Activated CD4-positive, alpha-beta T cell treated with anti-CD3 and anti-CD28 coated beads, Interleukin-2, amount 10 ng/mL, durations not matched to agents 7 days and 5 days (primary cell): ENCODE measurements around the gene GPR22. TPM values are rescaled to one million over a fixed set of nuclear protein-coding genes. Genes with fewer than 3 reads are reported as not detected.

Experiments
- total RNA-seq, 2 experiments: library from RNA; stranded (reverse); gene quantifications; one replicate each; pipeline ENCODE4 v1.2.3, GENCODE V29; 2021

GPR22 gene
- total RNA-seq, 2 experiments from 2014 or later, result not detected

Other genes starting within 250 kb of the GPR22 start
- 10 to 100 TPM; 29.2 to 30.7 TPM for gene COG5, start 93.9 kb downstream of the GPR22 start, total RNA-seq
- gene DUS4L, start 93.9 kb downstream of the GPR22 start, total RNA-seq, result 1 to 10 TPM; 7.9 to 9.9 TPM
- gene BCAP29, start 110.2 kb downstream of the GPR22 start, total RNA-seq, result 10 to 100 TPM; 29.9 to 37.4 TPM
- gene SLC26A4, start 190.8 kb downstream of the GPR22 start, total RNA-seq, result 1 to 10 TPM; 1.3 to 2.0 TPM